GM19395 (cell line): ENCODE measurements around the gene LEMD1.

ENCODE experiments used
- ATAC-seq: cut with Tn5 transposase; IDR thresholded peaks from one replicate; pipeline ENCODE4 v1.9.1; 2021; ENCODE audit warnings: mild to moderate bottlenecking, moderate library complexity; ENCODE audit not compliant: unreplicated experiment

The LEMD1 gene

DNA sequence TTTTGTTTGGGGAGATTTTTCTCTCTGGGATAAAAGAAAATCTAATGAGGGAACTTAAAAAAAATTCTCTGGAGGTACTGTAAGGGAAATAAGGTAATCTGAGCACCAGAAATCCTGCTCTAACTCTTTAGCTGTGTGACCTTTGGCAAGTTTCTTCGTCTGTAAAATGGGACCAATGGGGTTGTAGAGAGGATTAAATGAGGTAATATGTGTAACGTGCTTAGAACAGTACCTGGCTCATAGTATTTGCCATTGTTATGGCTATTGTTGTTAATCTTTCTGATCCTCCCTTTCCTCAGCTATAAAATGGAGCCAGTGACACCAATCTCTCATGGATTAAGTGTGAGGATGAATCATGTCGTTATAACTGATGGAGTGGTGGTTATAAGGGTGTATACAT is 64.3 kb downstream of the LEMD1 start:
- no peak for ATAC-seq

DNA sequence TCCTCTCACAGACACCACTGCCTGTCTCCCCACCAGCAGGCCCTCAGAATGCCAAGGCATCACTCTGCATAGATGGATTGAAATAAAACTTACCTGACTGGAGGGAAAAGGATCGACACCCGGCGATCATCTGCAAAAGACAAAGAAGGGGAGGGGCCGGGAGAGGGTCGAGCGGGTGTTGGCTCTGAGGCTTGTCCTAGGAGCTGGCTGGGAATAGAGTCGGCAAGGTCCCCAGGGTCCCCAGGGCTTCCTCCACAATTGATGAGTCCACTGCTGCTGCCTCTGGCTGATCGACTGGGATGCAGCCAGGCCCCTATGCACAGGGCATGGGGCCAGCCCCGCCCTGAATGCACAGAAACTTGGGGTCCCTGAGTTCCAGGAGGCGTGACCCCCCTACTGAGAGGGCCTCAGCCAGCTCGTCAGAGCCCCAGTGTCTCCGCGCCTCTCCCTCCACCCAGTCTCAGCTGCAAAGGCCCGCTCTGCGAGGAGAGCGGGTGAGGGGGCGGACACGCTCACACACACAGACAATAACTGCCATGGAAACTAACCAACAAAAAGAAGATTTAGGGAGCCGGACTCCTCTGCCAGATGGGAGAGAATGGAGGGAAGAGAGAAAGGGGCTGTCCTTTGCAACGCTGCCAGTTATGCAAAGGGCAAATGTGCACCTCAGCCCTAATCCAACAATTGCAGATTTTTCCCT is 65.3 kb downstream of the LEMD1 start, which contains the start of gene KLHDC8A:
KLHDC8A (minus strand) TSS at position 483 of the 700 bp plus-strand sequence. CDS start 13,318 bp downstream, outside the sequence.
- no peak for ATAC-seq

DNA sequence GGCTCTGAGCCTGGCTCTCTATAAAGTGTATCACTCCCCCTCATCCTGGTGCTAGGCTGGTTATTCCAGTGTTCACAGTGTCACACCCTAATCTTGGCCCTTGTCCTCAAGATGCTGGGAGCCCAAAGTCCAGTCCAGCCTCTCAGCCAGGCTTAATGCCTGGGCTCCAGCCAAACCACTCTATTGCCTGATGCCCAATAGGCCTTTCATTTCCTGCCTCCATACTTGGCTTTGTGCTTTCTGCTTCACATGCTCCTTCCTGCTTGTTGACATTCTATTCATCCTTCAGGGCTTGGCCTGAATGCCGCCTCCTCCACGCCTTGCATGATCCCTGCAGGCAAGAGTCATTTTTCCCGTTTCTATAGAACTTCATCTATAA is 66.8 kb downstream of the LEMD1 start:
- no peak for ATAC-seq

DNA sequence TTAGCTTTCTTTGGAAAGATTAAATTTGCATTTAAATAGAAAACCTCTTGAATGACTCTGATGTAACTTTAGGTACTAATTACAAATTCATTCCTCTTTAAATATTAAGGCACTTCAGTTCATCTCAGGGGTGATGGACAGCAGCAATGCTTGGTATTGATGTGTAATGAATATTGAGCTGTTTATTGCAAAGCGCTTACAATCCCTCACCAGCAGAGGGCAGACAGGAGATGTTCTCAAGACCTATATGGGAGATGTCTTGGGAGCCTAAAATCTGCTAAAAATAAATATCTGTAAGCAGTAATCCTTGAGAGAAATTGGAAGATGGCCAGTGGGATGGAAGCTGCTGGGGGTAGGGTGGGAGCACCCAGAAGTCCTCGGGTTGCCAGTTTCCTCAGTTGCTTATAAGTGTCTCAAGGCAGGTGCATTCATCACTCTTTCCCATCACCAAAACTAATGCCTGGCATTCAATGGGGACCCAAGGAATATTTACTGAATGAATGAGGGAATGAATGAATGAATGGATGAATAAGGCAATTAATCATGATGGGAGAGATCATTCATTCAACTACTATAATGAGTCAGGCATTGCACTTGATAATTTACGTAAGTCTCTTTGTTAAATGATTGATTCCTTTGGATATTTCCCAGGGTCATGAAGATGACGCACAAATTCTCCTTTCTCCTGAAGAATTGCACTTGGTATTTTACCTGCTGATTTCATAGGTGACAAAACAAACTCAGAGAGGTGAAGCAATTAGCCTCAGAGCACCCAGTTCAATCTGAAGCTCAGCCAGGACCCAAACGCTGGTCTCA is 67.4 kb downstream of the LEMD1 start:
- ATAC-seq = no peak

DNA sequence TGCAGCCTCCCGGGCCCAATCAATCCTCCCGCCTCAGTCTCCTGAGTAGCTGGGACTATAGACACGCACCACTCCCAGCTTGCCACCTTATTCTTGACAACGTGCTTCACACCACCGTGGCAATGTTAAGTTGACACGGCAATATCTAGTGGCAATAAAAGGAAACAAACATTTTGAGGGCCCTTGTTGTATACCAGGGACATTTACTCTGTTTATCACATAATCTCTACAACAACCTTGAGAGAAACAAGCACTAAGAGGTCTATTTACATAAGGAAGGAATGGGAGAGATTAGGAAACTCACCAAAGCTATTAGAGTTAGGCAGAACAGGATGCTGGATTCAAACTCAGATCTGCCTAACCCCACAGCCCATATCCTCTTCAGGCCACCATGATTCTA is 68.2 kb downstream of the LEMD1 start:
- no peak for ATAC-seq

DNA sequence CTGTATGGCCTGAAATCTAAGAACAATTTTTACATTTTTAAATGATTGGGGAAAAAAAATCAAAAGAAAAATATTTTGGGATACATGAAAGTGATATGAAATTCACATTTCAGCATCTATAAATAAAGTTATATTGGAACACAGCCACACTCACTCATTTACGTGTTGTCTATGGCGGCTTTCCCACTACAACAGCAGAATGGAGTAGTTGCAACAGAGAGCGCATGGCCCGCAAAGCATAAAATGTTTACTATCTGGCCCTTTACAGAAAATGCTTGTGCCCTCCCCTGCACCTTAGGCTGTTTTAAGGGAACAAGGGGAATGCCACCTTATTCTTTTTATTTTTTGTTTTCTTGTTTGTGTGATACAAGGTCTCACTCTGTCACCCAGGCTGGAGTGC is 68.7 kb downstream of the LEMD1 start:
- no peak for ATAC-seq

DNA sequence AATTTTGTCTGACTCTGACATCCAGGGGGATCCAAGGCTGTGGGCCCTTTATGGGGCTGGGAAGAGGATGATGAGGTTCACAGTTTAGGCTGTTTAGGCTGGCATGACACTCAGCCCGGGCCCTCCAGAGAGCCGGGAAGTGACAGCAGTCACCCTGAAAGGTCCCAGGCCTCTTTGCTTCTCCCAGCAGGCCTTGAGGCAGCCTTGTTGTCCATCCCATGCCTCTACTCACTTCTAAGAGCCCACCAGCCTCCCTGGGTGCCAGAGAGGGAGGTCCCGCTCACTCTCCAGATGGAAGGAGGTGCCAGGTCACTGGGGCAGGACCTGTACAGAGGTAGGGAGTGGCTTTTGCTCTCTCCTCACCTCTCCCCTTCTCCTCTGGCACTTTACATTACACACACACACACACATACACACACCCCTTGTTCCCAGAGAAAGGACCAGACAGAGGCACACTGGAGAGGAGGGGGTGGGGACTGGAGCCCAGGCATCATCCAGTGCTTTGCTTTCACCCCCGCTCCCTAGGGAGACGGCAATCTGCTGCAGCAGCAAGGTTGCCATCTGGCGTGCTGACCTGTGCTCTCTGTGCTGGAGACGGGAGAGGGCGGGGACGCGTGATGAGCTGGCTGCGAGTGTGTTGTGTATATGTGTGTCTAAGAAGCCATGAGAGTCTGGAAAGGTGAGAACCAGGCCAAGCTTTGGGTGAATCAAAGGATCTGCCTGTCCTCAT is 69.7 kb downstream of the LEMD1 start:
- ATAC-seq = no peak

DNA sequence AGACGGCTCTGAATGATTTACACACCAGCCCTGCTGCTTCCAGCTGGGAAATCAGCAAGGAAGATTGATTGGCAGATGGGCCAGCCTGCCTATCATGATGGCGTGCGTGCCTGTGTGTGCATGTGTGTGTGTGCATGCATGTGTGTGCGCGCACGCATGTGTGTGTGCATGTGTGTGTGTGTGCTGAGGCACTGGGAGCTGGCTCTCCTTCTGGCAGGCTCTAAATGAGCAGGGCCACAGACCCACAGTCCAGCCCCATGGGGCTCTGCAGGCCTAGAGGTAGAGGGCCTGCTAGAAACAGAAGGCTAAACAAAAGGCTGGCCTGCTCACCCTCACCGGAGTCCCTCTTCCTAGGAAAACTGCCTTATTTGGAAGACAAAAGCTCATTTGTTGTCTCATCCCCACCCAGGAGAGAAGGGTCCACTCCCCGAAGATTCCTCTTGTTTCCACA is 71.1 kb downstream of the LEMD1 start:
- no peak for ATAC-seq

DNA sequence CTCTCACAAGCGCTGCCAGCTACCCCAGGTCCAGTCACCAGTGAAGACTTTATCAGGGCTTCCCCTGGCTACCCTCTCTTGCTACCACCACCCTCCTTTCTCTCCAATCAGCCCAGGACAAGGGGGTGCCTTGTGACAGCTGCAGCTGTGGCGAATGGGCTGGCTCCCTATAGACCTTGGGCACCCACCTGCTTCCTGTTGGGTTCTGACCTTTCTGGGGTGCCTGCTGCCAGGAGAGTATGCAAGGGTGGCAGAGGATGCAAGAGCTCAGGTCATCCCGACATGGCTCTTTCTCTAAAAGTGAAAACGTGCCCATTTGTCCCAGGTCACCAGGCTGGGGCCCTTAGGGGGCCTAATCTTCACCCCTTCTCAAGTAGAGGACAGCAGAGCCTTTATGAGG is 71.7 kb downstream of the LEMD1 start:
- ATAC-seq = no peak

DNA sequence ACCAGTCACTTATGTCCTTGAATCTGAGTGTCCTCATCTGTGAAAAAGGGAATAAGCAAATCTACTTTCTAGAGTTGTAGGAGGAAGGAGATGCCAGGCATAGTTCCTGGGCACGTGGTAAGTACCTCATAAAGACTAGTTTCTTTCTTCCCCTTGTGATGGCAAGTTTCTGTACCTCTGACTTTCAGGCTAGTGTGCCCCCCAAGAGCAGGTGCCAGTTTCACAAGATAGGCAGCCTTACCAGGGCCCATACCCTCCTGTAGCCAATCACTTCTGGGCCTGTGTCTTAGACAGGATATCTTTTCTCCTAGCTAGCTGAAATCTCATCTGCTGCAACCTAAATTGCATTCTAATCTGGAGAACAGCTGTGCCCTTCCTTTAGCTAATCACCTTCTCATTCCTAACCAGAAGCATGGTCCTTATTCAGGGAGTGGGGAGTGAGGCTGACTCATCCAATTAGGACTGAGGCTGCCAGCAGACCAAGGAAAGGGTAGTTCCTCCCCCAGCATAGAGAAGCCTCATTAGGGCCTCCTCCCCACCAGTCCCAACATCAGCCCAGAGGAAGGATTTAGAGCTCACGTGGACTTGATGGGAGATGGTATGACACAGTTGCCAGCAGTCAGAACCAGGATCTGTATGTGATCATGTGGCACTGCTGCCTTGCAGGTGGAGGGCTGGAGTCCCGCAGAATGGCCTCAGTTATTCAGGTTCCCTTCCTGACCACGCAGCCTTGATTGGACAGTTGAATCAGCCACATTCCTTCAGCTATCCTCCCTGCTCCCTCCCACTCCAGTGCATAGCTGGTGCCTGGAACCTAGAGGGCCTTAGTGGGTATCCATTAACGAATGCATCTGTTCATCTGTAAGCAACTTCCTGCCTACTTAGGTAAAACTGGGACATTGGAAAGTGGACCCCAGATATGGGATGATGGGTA is 73.0 kb downstream of the LEMD1 start:
- ATAC-seq = no peak

DNA sequence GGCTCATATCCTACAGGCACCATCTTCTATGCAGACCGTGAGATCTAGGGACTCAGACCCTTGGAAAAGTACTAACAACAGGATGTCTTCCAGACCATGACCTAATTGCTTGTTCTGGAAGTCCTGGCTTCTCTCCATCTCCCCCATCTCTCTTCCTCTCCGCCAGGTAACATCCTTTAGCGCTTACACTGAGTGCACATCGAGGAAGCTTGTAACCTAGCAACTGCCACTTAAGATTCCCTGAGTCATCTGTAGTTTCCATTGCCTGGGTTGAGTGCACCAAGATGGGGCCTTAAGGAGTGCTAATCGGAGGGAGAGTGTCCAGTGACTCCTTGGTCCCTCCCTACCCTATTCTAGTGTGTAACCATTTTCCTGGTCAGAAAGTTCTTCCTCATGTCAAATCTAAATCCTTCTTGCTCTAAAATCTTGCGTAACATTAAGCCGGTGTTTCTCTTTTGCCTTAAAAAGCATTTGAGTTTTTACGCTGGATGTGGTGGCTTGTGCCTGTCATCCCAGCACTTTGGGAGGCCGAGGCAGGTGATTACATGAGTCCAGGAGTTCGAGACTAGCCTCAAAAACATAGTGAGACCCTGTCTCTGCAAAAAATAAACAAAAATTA is 74.8 kb downstream of the LEMD1 start:
- ATAC-seq = no peak

DNA sequence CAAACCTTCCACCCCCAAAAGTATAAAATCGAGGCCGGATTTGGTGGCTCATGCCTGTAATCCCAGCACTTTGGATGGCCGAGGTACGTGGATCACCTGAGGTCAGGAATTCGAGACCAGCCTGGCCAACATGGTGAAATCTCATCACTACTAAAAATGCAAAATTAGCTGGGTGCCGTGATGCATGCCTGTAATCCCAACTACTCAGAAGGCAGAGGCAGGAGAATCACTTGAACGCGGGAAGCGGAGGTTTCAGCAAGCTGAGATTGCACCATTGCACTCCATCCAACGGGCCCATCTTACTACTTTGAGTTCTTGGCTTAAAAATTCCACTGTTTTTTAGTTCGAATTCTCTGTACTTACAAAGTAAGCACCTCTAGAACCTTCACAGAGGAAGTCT is 76.1 kb downstream of the LEMD1 start:
- no peak for ATAC-seq

DNA sequence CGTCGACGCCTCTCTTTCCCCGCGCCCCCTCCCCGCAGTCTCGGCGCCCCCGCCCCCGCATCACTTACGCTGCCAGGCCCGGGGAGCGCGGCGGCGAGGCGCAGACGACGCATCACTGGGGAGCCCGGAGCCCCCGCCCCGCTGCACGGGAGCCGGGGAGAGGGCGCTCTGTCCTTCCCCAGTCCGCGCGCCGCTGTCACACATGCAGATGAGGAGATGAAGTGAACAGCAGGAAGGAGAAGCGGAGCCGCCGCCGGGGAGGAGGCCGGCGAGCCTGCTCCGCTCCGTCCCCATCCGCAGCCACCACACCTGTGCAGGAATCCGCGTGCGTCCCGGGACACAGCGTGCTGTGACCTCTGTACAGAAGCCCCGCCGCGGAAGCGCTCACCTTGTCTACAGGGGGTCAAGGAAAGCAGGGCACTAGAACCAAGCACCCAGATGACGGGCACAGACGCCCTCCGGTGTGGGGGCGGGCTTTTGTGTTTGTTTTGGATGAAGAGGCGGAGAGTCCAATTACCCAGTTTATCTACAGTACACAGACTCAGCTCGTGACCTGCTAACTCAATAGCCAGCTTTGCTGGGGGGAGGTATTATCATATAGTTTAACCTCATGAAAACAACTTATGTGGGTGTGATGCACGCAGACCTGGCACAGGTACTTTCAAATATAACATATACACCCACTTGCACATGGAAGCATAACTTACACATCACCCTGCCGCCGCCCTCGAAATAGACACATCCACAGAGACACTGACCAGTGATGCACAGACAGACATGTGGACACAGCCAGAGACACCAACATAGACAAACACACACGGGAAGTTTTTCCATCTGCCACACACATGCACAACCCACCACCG is 77.6 kb downstream of the LEMD1 start:
- no peak for ATAC-seq

DNA sequence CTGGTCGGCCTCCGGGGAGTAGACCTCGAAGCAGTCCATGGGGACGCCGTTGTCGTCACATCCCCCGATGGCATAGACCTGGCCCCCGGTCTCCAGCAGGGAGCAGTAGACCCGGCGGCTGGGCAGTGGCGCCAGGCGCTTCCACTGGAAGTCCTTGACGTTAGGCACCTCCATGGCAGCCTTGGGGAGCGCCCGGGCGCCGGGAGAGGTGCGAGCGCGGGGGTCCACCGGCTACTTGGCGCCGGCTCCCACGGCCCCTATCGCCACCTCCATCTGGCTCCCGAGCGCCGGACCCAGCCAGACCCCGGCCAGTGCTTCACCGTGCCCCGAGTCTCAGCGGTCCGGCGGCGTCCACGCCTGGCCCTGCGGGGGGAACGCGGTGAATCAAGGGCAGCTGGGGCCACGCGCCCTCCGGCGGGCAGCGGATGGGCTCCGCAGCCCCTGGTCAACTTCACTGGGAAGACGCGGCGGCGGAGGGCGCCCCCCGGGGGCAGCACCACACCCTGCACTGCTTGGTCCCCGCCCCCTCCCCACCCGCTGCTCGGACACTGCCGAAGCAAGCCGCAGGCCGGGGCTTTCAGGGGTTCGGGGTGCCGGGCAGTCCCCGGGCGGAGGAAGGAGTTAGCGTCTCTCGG is 78.3 kb downstream of the LEMD1 start:
- ATAC-seq = no peak

DNA sequence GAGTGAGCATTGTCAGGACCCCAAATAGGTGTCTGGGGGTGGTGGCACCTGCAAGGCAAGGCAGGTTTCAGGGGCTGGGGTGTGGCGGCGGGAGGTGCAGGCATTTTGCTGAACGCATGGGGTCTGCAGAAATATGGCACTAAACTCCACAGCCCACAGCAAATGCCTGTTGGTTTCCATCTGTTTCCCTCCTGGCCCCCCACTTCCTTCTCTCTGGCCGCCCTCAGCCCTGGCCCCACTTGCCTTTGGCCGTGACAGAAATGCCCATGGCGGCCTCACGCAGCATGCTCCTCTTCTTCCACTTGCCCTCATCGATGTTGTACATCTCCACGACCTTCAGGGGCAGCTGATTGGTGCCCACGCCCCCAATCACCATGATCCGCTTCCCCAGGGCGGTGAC is 78.9 kb downstream of the LEMD1 start:
- no peak for ATAC-seq

DNA sequence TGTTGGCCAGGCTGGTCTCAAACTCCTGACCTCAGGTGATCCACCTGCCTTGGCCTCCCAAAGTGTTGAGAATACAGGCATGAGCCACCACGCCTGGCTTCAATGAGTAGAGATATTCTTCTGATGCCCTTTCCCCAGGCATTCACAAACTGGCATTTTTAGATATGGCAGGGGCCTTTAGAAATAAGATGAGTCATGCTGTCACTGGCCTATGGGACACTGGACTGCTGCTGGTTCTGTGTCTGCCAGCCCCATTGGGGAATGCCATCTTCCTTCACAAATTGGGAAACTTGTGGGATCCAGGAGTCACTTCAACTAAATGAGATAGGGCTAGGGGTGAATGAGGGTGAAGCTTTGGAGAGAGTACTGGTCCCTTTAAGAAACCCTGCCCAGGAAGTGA is 81.2 kb downstream of the LEMD1 start:
- no peak for ATAC-seq

DNA sequence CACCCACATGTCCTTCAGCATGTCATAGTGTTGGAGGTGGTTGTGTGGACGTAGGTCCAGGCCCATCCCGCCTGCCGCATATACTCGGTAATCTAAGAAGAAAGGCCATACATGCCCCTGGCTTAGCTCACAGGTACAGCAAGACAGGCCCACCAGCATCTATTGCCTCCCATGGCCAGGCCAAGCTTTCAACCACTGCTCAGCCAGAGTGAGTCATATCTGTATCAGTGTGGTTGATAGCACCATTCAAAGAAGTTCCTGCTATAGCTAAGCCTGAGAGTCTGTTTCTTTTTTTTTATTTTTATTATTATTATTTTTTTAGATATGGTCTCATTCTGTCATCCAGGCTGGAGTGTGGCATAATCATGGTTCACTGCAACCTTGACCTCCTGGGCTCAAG is 82.1 kb downstream of the LEMD1 start:
- ATAC-seq = no peak

DNA sequence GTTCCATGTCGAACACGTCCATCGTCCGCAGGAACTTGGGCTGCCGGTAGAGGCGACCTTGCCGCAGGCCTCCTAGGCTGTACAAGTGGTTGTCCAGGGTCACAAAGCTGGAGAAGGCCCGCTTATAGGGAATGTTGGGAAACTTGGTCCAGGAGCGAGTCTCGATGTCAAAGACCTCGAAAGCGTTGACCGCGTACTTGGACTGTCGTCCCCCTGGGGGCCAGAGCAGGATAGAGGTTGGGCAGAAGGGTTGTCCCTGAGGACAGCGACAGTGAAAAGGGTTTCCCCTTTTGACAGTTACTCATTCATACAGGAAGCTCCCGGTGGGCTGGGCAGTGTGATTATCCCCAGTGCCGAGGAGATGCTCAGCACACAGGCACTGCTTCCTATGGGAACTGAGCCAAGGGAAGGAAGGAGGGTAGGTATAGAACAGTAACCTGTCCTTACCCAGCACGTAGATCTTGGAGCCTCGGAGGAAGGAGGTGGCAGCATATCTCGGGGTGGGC is 82.6 kb downstream of the LEMD1 start:
- ATAC-seq = no peak

DNA sequence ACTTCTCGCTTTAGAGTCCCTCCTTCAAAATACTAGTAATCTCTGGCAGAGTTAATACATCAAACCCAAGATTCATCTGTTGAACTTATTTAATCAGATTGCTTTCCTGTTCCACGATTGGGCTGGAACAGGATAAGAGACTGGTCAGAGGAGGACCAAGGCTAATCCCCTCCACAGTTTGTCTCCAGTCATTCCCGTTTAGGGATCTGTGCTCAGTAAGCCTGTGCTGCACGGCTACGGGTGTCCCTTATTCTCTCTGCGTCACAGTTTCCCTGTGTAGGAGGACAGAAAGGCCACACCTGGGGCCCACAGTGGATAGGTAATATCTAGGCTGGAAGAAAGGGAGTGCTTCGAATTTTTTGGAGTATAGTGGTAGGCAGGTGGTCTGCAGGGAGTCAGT is 83.8 kb downstream of the LEMD1 start:
- no peak for ATAC-seq
